Hematopoietic multipotent progenitor cell treated with erythropoietin and hydrocortisone succinate and interleukin-3 and kit ligand, for 6 days (in vitro differentiated cells): ENCODE data around the gene WWP2.
"Not testable (repeated sequence)": the region's sequence is repeated elsewhere in the genome, so short reads cannot be mapped to it uniquely, and the experiment has no call there.

ENCODE experiments used
- DNase-seq: peaks from one replicate; pipeline ENCODE4 v3.0.0-alpha.2; 2015

Gene WWP2

DNA sequence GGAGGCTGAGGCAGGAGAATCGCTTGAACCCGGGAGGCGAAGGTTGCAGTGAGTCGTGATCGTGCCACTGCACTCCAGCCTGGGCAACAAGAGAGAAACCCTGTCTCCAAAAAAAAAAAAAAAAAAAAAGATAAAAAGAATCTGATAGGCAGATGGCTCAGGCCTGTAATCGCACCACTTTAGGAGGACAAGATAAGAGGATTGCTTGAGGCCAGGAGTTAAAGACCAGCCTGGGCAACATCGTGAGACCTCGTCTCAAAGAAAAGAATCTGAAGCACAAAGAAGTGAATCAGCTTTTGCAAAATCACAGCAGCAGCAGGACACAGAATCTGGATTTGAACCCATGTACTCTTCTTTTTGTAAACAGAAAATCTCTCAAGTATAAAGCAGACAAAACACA is 15.0 kb upstream of the WWP2 start:
- no peak for DNase-seq

GRCh38 chr16:69748694-69749345 is 13.3 kb upstream of the WWP2 start:
- no peak for DNase-seq

- no peak for DNase-seq
Measured at GRCh38 chr16:69754143-69754468, 8.0 kb upstream of the WWP2 start.

- peak; percentile 98 for DNase-seq
Measured at GRCh38 chr16:69754469-69755310, 7.4 kb upstream of the WWP2 start, which contains the start of gene NOB1. Gene NOB1, minus strand, starts transcription at chr16:69754926. Its CDS starts 16 bp downstream, at chr16:69754910.

GRCh38 chr16:69756705-69757104 is 5.4 kb upstream of the WWP2 start:
- DNase-seq = no peak

DNA sequence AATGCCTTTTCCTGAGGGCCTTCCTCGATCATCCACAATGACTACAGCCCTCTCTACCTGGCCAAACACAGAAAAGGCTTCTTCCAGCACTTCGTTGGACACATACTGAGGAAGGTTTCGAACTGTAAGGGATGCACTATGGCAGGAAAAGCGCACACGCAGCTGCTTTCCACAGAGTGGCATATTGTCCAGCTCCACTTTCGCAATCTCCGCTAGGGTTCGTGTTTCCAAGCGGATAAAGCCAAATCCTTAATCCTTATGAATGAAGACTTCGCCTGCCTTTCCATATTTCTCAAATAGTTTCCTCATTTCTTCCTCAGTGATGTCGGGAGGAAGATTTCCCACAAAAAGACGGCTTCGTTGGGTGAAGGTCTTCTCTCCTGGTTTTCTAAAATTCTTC is 4.8 kb upstream of the WWP2 start:
- DNase-seq = not testable (repeated sequence)

- peak; percentile 69 for DNase-seq
Measured at GRCh38 chr16:69762814-69763598, 874 bp downstream of the WWP2 start.

- DNase-seq = peak; percentile 14
Measured at GRCh38 chr16:69763599-69763942, 1.4 kb downstream of the WWP2 start.

DNA sequence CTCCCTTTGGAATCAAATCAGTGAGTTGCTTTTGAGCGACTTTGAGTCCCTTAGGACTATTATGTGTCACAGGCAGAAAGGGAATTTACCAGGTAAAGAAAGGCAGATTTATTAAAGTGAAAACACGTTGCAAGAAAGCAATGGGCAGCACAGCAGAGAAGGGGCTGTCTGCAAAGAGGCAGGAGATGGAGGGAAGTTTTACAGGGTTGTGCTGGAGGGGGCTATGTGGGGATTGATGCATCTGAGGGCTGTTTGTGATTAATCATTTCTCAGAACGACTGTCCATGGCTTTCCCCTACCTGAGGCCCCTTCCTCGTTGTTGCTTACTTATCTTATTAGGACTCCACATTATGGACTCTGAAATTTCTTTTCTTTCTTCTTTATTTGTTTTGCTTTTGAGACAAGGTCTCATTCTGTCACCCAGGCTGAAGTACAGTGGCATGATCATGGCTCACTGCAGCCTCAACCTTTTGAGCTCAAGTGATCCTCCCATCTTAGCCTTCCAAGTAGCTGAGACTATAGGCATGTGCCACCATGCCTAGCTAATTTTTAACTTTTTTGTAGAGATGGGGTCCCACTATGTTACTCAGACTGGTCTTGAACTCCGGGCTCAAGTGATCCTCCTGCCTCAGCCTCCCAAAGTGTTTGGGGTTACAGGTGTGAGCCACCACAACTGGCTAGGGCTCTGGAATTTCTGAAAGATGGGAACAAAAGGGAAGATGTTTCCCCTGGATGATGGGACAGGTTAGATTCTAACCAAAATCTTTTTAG is 5.5 kb downstream of the WWP2 start:
- no peak for DNase-seq

DNA sequence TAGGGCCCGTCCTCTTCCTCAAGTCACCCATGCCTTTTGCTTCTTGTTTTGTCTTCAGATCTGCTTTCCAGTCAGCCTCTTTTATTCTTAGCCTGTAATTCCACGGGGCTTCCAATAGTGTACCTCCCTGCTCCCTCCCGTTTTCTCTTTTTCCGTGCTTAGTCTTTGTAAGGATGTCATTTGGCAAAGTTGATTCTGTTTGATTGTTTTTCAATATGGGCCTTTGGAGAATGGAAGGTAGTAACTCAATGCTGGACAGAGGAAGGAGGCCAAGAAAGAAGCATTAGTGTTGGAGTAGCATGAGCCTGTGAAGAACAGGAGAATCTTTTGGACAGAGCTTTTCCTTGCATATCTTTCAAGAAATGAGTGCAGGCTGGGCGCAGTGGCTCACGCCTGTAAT is 6.5 kb downstream of the WWP2 start:
- DNase-seq = no peak

- no peak for DNase-seq
Measured at GRCh38 chr16:69769404-69769803, 7.3 kb downstream of the WWP2 start.

- DNase-seq = no peak
Measured at GRCh38 chr16:69771651-69771967, 9.5 kb downstream of the WWP2 start.

DNA sequence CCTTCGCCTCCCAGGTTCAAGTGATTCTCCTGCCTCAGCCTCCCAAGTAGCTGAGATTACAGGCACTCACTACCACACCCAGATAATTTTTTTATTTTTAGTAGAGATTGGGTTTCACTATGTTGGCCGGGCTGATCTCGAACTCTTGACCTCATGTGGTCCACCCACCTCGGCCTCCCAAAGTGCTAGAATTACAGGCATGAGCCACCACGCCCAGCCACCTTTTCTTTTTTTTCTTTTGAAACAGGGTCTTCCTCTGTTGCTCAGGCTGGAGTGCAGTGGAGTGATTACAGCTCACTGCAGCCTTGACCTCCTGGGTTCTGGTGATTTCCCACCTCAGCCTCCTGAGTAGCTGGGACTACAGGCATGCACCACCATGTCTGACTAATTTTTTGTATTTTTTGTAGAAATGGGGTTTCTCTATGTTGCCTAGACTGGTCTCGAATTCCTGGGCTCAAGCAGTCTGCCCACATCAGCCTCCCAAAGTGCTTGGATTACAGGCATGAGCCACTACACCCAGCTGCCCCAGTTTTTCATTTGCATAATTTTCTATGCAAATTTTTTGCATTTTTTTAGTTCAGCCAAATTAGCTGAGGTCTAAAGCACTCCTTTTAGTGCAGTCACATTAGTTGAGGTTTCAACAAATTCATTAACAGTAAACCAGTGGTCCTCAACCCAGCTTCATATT is 11.3 kb downstream of the WWP2 start:
- DNase-seq = no peak

GRCh38 chr16:69775563-69775962 is 13.4 kb downstream of the WWP2 start:
- no peak for DNase-seq

DNA sequence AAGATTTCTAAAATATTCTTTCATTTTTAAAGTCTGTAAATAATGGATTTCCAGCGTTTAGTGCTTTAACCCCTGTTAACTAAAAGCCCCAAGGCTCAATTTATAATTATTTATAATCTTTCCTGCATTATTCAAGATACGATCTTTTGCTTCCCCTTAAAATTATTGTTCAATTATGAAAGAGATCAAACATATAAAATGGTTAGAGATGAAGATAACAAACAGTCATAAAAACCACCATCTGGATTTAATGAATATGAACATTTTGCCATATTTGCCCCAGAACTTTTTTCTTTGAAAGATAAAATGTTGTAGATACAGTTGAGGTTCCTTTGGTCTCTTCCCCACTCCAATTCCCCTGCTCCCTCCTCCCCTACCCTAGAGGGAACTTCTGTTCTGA is 17.6 kb downstream of the WWP2 start:
- DNase-seq = no peak

- no peak for DNase-seq
Measured at GRCh38 chr16:69781118-69781517, 19.0 kb downstream of the WWP2 start.

DNA sequence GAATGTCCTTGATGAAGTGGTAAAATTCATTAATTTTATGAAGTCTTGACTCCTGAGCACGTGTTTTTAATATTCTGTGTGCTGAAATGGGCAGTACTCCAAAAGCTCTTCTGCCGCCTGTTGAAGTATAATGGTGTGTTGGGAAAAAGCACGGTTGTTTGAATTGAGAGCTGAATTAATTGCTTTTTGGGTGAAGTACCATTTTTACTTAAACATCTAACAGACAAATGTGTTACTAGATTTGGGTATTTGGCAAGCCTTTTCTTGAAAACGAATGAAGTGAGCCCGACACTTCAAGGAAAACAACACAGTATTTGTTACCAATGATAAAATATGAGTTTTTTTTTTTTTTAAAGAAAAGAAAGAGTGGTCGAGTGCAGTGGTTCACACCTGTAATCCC is 22.5 kb downstream of the WWP2 start:
- DNase-seq = no peak

- DNase-seq = no peak
Measured at GRCh38 chr16:69787883-69788282, 25.8 kb downstream of the WWP2 start.

GRCh38 chr16:69791391-69791847 is 29.3 kb downstream of the WWP2 start:
- DNase-seq = not testable (repeated sequence)

DNA sequence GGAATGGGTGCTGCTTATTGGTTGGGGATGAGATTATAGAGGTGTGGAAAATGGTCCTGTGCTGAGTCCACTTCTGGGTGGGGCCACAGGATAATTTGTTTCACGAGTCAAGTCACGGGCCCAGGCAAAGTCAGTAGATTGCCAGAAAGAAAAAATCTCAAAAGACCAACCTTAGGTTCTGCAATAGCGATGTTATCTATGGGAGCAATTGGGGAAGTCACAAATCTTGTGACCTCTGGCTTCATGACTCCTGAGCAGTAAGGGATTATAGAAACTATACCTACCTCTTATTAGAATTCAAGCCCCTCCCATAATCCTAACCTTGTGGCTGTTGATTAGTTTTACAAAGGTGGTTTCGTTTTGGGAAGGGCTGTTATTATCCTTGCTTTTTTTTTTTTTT is 31.4 kb downstream of the WWP2 start:
- peak; percentile 69 for DNase-seq

GRCh38 chr16:69794486-69794885 is 32.4 kb downstream of the WWP2 start:
- DNase-seq = no peak
